ENCODE results near the gene SCNN1A. TPM values are rescaled to one million over a fixed set of nuclear protein-coding genes. Genes with fewer than 3 reads are reported as not detected.

The SCNN1A gene
- total RNA-seq, 4 donors from 2014 or later: 1.3 to 38.3 (median 7.3) TPM

- Histone ChIP-seq H3K9me3 (no peaks in the 10 kb centered on the region), H3K27me3 (no peaks in the 10 kb centered on the region), H3K36me3 (no peaks in the 10 kb centered on the region), H3K4me3 (no peak overlapping the region), H3K4me1 (peaks cover 0 to 7% of the 10 kb centered on the region in 2 donors), H3K27ac (peak overlapping the region in 1 of 2 donors; percentile 33)
- TF ChIP-seq POLR2A (IDR thresholded peaks at IDR 0.05) (no peak), CTCF (IDR thresholded peaks at IDR 0.05) (no peak)
- intact Hi-C loops (cut with DNase I; ENCODE audit: low total_unique reads): loop anchor here (2.0 kb wide), 1 partner anchor 45 kb away; no protein-coding TSS in a partner anchor
- no peak for DNase-seq
Observed at GRCh38 chr12:6386038-6386437, 10.7 kb upstream of the SCNN1A start.

GRCh38 chr12:6384499-6385436, 9.4 kb upstream of the SCNN1A start:
- Histone ChIP-seq H3K4me3 (peak overlapping the region; percentile 47 to 73), H3K9me3 (no peaks in the 10 kb centered on the region), H3K27ac (peak overlapping the region; percentile 95 to 97), H3K36me3 (no peaks in the 10 kb centered on the region), H3K27me3 (no peaks in the 10 kb centered on the region), H3K4me1 (peaks cover 0 to 7% of the 10 kb centered on the region in 2 donors)
- intact Hi-C loops (cut with DNase I; ENCODE audit: low total_unique reads): no loop called here
- peak in 1 of 2 donors; percentile 42 for DNase-seq
- TF ChIP-seq POLR2A (IDR thresholded peaks at IDR 0.05) (peak in 1 of 2 donors; percentile 7), CTCF (IDR thresholded peaks at IDR 0.05) (no peak)

- Histone ChIP-seq H3K27me3 (no peaks in the 10 kb centered on the region), H3K4me1 (peaks cover 0 to 7% of the 10 kb centered on the region in 2 donors), H3K9me3 (no peaks in the 10 kb centered on the region), H3K27ac (peak within 1 kb of the TSS; percentile 95 to 97), H3K4me3 (peak within 1 kb of the TSS; percentile 47 to 73), H3K36me3 (no peaks in the 10 kb centered on the region)
- intact Hi-C loops (cut with DNase I; ENCODE audit: low total_unique reads): no loop called here
- DNase-seq: peak; percentile 96 to 97
- peak in 3 of 4 experiments; percentile 16 to 26 (median 25) for TF ChIP-seq CTCF (IDR thresholded peaks at IDR 0.05)
- TF ChIP-seq POLR2A (IDR thresholded peaks at IDR 0.05): peak; percentile 60 to 76
Observed at GRCh38 chr12:6383572-6384498, 8.5 kb upstream of the SCNN1A start, which contains the start of gene LTBR. TSS of gene LTBR (plus strand) at chr12:6384162. CDS start at chr12:6384359, 197 bp downstream.

GRCh38 chr12:6382982-6383381, 7.6 kb upstream of the SCNN1A start:
- no peak for DNase-seq
- H3K36me3 ChIP-seq: no peaks in the 10 kb centered on the region
- H3K27me3 ChIP-seq: no peaks in the 10 kb centered on the region
- no peak for TF ChIP-seq CTCF (IDR thresholded peaks at IDR 0.05)
- TF ChIP-seq POLR2A (IDR thresholded peaks at IDR 0.05): no peak
- peak overlapping the region; percentile 95 to 97 for H3K27ac ChIP-seq
- intact Hi-C loops (cut with DNase I; ENCODE audit: low total_unique reads): no loop called here
- H3K4me1 ChIP-seq: peaks cover 0 to 7% of the 10 kb centered on the region in 2 donors
- no peaks in the 10 kb centered on the region for H3K9me3 ChIP-seq
- H3K4me3 ChIP-seq: peak overlapping the region in 1 of 2 donors; percentile 47
